ENCODE results near the gene E2F6.

The E2F6 gene

GRCh38 chr2:11430729-11431128, 35.2 kb downstream of the E2F6 start:
- no peak for TF ChIP-seq CTCF (IDR thresholded peaks at IDR 0.05; ENCODE audit: borderline replicate concordance, extremely low read depth, low read length, poor library complexity, severe bottlenecking)
- no peak for TF ChIP-seq EZH2 (IDR thresholded peaks at IDR 0.05; ENCODE audit: borderline replicate concordance, low read depth, low read length, severe bottlenecking)
- Histone ChIP-seq H2AFZ (ENCODE audit: low read depth, low read length) (no peak overlapping the region), H3K4me1 (ENCODE audit: insufficient read depth, low read length) (no peaks in the 10 kb centered on the region), H3K27me3 (ENCODE audit: insufficient read depth, low read length, poor library complexity) (no peaks in the 10 kb centered on the region), H4K20me1 (ENCODE audit: insufficient read depth, low read length) (no peaks in the 10 kb centered on the region), H3K9ac (ENCODE audit: low read depth, low read length) (no peak overlapping the region), H3K79me2 (ENCODE audit: insufficient read depth, low read length) (no peaks in the 10 kb centered on the region), H3K4me3 (ENCODE audit: low read depth in 1 of 2, low read length in 2 of 2) (no peak overlapping the region), H3K27ac (ENCODE audit: low read length) (no peak overlapping the region), H3K36me3 (ENCODE audit: insufficient read depth, low read length) (peaks cover 12% of the 10 kb centered on the region; the same call in 1 of the 2 replicates), H3K9me3 (ENCODE audit: insufficient read depth, low read length, severe bottlenecking) (no peaks in the 10 kb centered on the region), H3K4me2 (ENCODE audit: insufficient read depth, low read length) (no peak overlapping the region)
- no peak for DNase-seq
- no peak for ATAC-seq (ENCODE audit: insufficient read depth, low read depth)

- ATAC-seq (ENCODE audit: insufficient read depth, low read depth) (no peak), DNase-seq (no peak)
These were observed 38.7 kb downstream of the E2F6 start for GRCh38 chr2:11427224-11427623.

GRCh38 chr2:11422901-11423435, 43.0 kb downstream of the E2F6 start:
- ATAC-seq (ENCODE audit: insufficient read depth, low read depth), result no peak
- H2AFZ ChIP-seq (ENCODE audit: low read depth, low read length), result no peak overlapping the region
- no peak for TF ChIP-seq CTCF (IDR thresholded peaks at IDR 0.05; ENCODE audit: borderline replicate concordance, extremely low read depth, low read length, poor library complexity, severe bottlenecking)
- no peak for TF ChIP-seq EZH2 (IDR thresholded peaks at IDR 0.05; ENCODE audit: borderline replicate concordance, low read depth, low read length, severe bottlenecking)

More at GRCh38 chr2:11427224-11427623, 38.7 kb downstream of the E2F6 start:
- Histone ChIP-seq H3K9me3 (ENCODE audit: insufficient read depth, low read length, severe bottlenecking) (no peaks in the 10 kb centered on the region), H2AFZ (ENCODE audit: low read depth, low read length) (no peak overlapping the region), H3K9ac (ENCODE audit: low read depth, low read length) (no peak overlapping the region), H3K4me3 (ENCODE audit: low read depth in 1 of 2, low read length in 2 of 2) (no peak overlapping the region), H3K79me2 (ENCODE audit: insufficient read depth, low read length) (no peaks in the 10 kb centered on the region), H3K27ac (ENCODE audit: low read length) (no peak overlapping the region), H3K27me3 (ENCODE audit: insufficient read depth, low read length, poor library complexity) (no peaks in the 10 kb centered on the region), H3K4me1 (ENCODE audit: insufficient read depth, low read length) (no peaks in the 10 kb centered on the region), H3K4me2 (ENCODE audit: insufficient read depth, low read length) (no peak overlapping the region), H4K20me1 (ENCODE audit: insufficient read depth, low read length) (no peaks in the 10 kb centered on the region), H3K36me3 (ENCODE audit: insufficient read depth, low read length) (no peaks in the 10 kb centered on the region)
- no peak for TF ChIP-seq EZH2 (IDR thresholded peaks at IDR 0.05; ENCODE audit: borderline replicate concordance, low read depth, low read length, severe bottlenecking)
- TF ChIP-seq CTCF (IDR thresholded peaks at IDR 0.05; ENCODE audit: borderline replicate concordance, extremely low read depth, low read length, poor library complexity, severe bottlenecking), result no peak

GRCh38 chr2:11422491-11422865, 43.5 kb downstream of the E2F6 start:
- Histone ChIP-seq H3K27me3 (ENCODE audit: insufficient read depth, low read length, poor library complexity) (no peaks in the 10 kb centered on the region), H3K9ac (ENCODE audit: low read depth, low read length) (no peak overlapping the region)

More at GRCh38 chr2:11422901-11423435, 43.0 kb downstream of the E2F6 start:
- H3K4me3 ChIP-seq (ENCODE audit: low read depth in 1 of 2, low read length in 2 of 2), result no peak overlapping the region
- H3K27ac ChIP-seq (ENCODE audit: low read length), result no peak overlapping the region
- no peak overlapping the region for H3K4me2 ChIP-seq (ENCODE audit: insufficient read depth, low read length)
- H3K36me3 ChIP-seq (ENCODE audit: insufficient read depth, low read length), result no peaks in the 10 kb centered on the region
- no peaks in the 10 kb centered on the region for H3K27me3 ChIP-seq (ENCODE audit: insufficient read depth, low read length, poor library complexity)
- no peak for DNase-seq
- no peaks in the 10 kb centered on the region for H3K79me2 ChIP-seq (ENCODE audit: insufficient read depth, low read length)
- peaks cover 2% of the 10 kb centered on the region for H3K9me3 ChIP-seq (ENCODE audit: insufficient read depth, low read length, severe bottlenecking)
- no peak overlapping the region for H3K9ac ChIP-seq (ENCODE audit: low read depth, low read length)
- H3K4me1 ChIP-seq (ENCODE audit: insufficient read depth, low read length), result no peaks in the 10 kb centered on the region
- no peaks in the 10 kb centered on the region for H4K20me1 ChIP-seq (ENCODE audit: insufficient read depth, low read length)

More at GRCh38 chr2:11422491-11422865, 43.5 kb downstream of the E2F6 start:
- H2AFZ ChIP-seq (ENCODE audit: low read depth, low read length), result no peak overlapping the region
- H3K36me3 ChIP-seq (ENCODE audit: insufficient read depth, low read length), result no peaks in the 10 kb centered on the region
- no peaks in the 10 kb centered on the region for H3K79me2 ChIP-seq (ENCODE audit: insufficient read depth, low read length)
- H3K4me2 ChIP-seq (ENCODE audit: insufficient read depth, low read length), result no peak overlapping the region
- ATAC-seq (ENCODE audit: insufficient read depth, low read depth) (no peak), DNase-seq (no peak)
- no peak for TF ChIP-seq CTCF (IDR thresholded peaks at IDR 0.05; ENCODE audit: borderline replicate concordance, extremely low read depth, low read length, poor library complexity, severe bottlenecking)
- no peak for TF ChIP-seq EZH2 (IDR thresholded peaks at IDR 0.05; ENCODE audit: borderline replicate concordance, low read depth, low read length, severe bottlenecking)
- peaks cover 5% of the 10 kb centered on the region for H3K9me3 ChIP-seq (ENCODE audit: insufficient read depth, low read length, severe bottlenecking)
- H3K27ac ChIP-seq (ENCODE audit: low read length), result no peak overlapping the region
- H3K4me3 ChIP-seq (ENCODE audit: low read depth in 1 of 2, low read length in 2 of 2), result no peak overlapping the region
- H4K20me1 ChIP-seq (ENCODE audit: insufficient read depth, low read length), result no peaks in the 10 kb centered on the region
- H3K4me1 ChIP-seq (ENCODE audit: insufficient read depth, low read length), result no peaks in the 10 kb centered on the region

All from DND-41 (cell line).